CD4-positive, alpha-beta T cell (primary cell): ENCODE data around the gene TESMIN. TPM values are rescaled to one million over a fixed set of nuclear protein-coding genes. Genes with fewer than 3 reads are reported as not detected.

Experiments
- ATAC-seq: fragments of 200-7000 bp; cut with Tn5 transposase; one replicate; pipeline ENCODE4 v1.10.0; 2022; ENCODE audit warnings: mild to moderate bottlenecking; ENCODE audit not compliant: poor library complexity
- CTCF ChIA-PET: fragments of 350-600 bp; sonication (Branson Sonifier 250); formaldehyde crosslinking; loops from one replicate; lab custom pipeline; 2021; ENCODE audit warnings: antibody characterized with exemption, inconsistent platforms; lab: Charles Lee
- POLR2A ChIA-PET: fragments of 350-600 bp; sonication (Branson Sonifier 250); formaldehyde crosslinking; loops from one replicate; lab custom pipeline; 2021; ENCODE audit warnings: antibody characterized with exemption, inconsistent platforms; lab: Charles Lee
- DNase-seq, 14 experiments: peaks; one replicate each; pipeline ENCODE4 v3.0.0-alpha.2; 2013 to 2020; ENCODE audit warnings: mixed read lengths in 2 of 14
- H3K27ac ChIP-seq, 2 donors: one replicate each; pipeline versions ENCODE4 v1.5.1 to v1.7.0; 2013; ENCODE audit warnings: low read length in 2 of 2, low read depth in 1 of 2, mild to moderate bottlenecking in 1 of 2
- H3K27me3 ChIP-seq, 2 experiments: 1 replicate in 1 of 2; 2 replicates in 1 of 2; pipeline versions ENCODE4 v1.6.1 to v1.7.0; 2013; ENCODE audit warnings: low read length in 2 of 2, control low read depth in 1 of 2, mild to moderate bottlenecking in 1 of 2, moderate library complexity in 1 of 2; ENCODE audit not compliant: insufficient read depth in 2 of 2, control insufficient read depth in 1 of 2
- H3K36me3 ChIP-seq: one replicate; pipeline ENCODE4 v1.6.1; 2013; ENCODE audit warnings: low read length, control low read depth; ENCODE audit not compliant: insufficient read depth
- H3K4me1 ChIP-seq: one replicate; pipeline ENCODE4 v1.6.1; 2013; ENCODE audit warnings: low read length, control low read depth; ENCODE audit not compliant: insufficient read depth
- H3K4me3 ChIP-seq: one replicate; pipeline ENCODE4 v1.5.1; 2013; ENCODE audit warnings: mild to moderate bottlenecking, low read length, moderate library complexity
- H3K9me3 ChIP-seq, 2 experiments: 1 replicate in 1 of 2; 2 replicates in 1 of 2; pipeline versions ENCODE4 v1.6.1 to v1.7.0; 2013; ENCODE audit warnings: low read length in 2 of 2, mild to moderate bottlenecking in 2 of 2, control low read depth in 1 of 2, moderate library complexity in 1 of 2; ENCODE audit not compliant: control insufficient read depth in 1 of 2, insufficient read depth in 1 of 2
- H3K27ac Mint-ChIP-seq: one replicate; pipeline ENCODE4 v1.8.0; 2020; ENCODE audit warnings: mixed read lengths
- H3K27me3 Mint-ChIP-seq: one replicate; pipeline ENCODE4 v1.8.0; 2021; ENCODE audit warnings: mixed read lengths
- H3K36me3 Mint-ChIP-seq: one replicate; pipeline ENCODE4 v1.8.0; 2021; ENCODE audit warnings: low read depth, mixed read lengths
- H3K4me1 Mint-ChIP-seq: one replicate; pipeline ENCODE4 v1.8.0; 2021; ENCODE audit warnings: low read depth, mixed read lengths
- H3K4me3 Mint-ChIP-seq: one replicate; pipeline ENCODE4 v1.8.0; 2020; ENCODE audit warnings: mild to moderate bottlenecking, mixed read lengths
- H3K9me3 Mint-ChIP-seq: one replicate; pipeline ENCODE4 v1.8.0; 2020; ENCODE audit warnings: mixed read lengths
- intact Hi-C, 2 experiments: fragments of 100-400 bp; cut with DNase I in 1 of 2; cut with micrococcal nuclease in 1 of 2; formaldehyde crosslinking; loops; one replicate each; pipeline versions ENCODE4 v1.15.1 to v1.9.0; 2023 to 2025; cut with DNase I, micrococcal nuclease
- total RNA-seq, 174 experiments: library from RNA in 2 of 174; stranded (reverse) in 2 of 174; gene quantifications; one replicate each; pipeline ENCODE4 v1.2.3 and lab custom pipeline; 2021 to 2026
- TF ChIP-seq, protein P1 (sequence below): fragments of 200-600 bp; IDR thresholded peaks from one replicate; pipeline ENCODE4 v1.8.0; 2022; ENCODE audit warnings: antibody characterized with exemption, mild to moderate bottlenecking

Gene TESMIN
- total RNA-seq, 2 experiments from 2014 or later: 3.7 to 4.3 TPM

DNA sequence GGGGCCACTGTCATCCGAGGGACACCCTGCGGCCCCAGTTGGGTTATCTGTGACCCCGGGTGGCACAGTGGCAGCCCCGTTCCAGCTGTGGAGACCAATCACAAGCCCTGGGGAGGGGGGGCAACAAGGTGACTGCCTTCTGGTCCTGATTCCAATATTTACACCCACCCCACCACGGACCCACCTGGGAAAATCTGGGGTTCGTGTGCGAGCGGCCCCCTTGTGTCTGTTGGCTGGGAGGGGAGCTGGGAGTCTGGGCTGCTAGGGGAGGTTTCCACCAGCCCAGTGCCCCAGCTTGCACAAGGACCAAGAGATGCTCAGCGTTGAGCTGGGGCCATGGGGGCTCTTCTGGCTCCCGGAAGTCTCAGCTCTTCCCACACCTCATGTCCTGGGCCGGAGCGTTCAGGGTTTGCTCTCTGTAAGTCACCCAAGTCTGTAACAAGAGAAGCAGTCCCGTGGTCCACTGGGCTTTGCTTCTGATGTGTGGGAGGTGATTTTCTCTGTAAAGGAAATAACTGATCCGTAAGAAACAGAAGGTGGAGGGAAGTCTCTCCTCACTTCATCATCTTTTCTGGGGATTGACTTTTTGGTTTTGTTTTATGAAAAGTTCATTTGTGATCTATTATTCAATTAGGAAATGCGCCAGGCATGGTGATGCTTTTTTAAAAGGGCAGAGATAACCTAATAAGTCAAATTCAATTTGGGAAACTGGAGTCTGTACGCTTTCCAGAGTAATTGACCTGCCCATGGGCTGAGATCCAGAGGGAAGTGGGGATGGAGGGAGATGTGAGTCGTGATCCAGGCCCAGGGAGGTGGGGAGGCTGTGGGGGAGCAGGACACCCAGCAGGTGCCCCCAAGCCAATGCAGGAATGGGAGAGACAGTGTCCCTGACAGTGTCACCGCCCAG, 89.4 kb downstream of the TESMIN start:
- Mint-ChIP-seq H3K27ac (no peak overlapping the region), H3K27me3 (no peaks in the 10 kb centered on the region), H3K4me1 (no peaks in the 10 kb centered on the region), H3K36me3 (no peaks in the 10 kb centered on the region), H3K4me3 (no peak overlapping the region), H3K9me3 (no peaks in the 10 kb centered on the region)
- Histone ChIP-seq H3K27me3 (peaks cover 0 to 2% of the 10 kb centered on the region in 2 experiments), H3K36me3 (no peaks in the 10 kb centered on the region), H3K27ac (no peak overlapping the region), H3K4me3 (no peak overlapping the region), H3K9me3 (peaks cover 0 to 5% of the 10 kb centered on the region in 2 experiments), H3K4me1 (no peaks in the 10 kb centered on the region)
- ChIA-PET CTCF (no interaction called here), POLR2A (no interaction called here)
- DNase-seq: peak in 1 of 14 experiments; percentile 6
- TF ChIP-seq, protein P1, sequence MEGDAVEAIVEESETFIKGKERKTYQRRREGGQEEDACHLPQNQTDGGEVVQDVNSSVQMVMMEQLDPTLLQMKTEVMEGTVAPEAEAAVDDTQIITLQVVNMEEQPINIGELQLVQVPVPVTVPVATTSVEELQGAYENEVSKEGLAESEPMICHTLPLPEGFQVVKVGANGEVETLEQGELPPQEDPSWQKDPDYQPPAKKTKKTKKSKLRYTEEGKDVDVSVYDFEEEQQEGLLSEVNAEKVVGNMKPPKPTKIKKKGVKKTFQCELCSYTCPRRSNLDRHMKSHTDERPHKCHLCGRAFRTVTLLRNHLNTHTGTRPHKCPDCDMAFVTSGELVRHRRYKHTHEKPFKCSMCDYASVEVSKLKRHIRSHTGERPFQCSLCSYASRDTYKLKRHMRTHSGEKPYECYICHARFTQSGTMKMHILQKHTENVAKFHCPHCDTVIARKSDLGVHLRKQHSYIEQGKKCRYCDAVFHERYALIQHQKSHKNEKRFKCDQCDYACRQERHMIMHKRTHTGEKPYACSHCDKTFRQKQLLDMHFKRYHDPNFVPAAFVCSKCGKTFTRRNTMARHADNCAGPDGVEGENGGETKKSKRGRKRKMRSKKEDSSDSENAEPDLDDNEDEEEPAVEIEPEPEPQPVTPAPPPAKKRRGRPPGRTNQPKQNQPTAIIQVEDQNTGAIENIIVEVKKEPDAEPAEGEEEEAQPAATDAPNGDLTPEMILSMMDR: no peak
- ATAC-seq: no peak
- intact Hi-C loops: no loop called here

DNA sequence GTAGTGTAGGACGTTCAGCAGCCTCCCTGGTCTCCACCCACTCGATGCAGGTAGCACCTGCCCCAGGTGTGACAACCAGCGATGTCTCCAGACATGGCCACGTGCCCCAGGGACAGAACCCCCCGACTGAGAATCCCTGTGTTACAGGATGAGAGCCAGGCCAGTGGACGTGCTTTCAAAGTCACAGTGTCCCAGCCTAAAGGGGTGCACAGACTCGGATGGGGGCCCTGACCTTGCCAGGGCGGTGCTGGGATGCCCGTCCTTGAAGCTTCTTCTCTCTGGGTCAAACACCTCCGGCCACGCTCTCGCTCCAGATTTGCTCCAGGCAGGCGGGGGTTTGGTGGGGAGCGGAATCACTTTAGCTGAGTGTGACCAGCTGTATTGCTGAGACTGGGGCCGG, 90.3 kb downstream of the TESMIN start:
- Mint-ChIP-seq H3K4me3 (no peak overlapping the region), H3K4me1 (no peaks in the 10 kb centered on the region), H3K27me3 (peaks cover 4% of the 10 kb centered on the region), H3K27ac (no peak overlapping the region), H3K36me3 (no peaks in the 10 kb centered on the region), H3K9me3 (no peaks in the 10 kb centered on the region)
- H3K4me1 ChIP-seq: no peaks in the 10 kb centered on the region
- DNase-seq (no peak), ATAC-seq (no peak)
- H3K9me3 ChIP-seq: peaks cover 0 to 5% of the 10 kb centered on the region in 2 experiments
- ChIA-PET POLR2A (no interaction called here), CTCF (no interaction called here)
- H3K36me3 ChIP-seq: no peaks in the 10 kb centered on the region
- H3K27ac ChIP-seq: no peak overlapping the region
- H3K27me3 ChIP-seq: peaks cover 0 to 2% of the 10 kb centered on the region in 2 experiments
- H3K4me3 ChIP-seq: no peak overlapping the region
- intact Hi-C loops: no loop called here
- TF ChIP-seq, protein P1: no peak

DNA sequence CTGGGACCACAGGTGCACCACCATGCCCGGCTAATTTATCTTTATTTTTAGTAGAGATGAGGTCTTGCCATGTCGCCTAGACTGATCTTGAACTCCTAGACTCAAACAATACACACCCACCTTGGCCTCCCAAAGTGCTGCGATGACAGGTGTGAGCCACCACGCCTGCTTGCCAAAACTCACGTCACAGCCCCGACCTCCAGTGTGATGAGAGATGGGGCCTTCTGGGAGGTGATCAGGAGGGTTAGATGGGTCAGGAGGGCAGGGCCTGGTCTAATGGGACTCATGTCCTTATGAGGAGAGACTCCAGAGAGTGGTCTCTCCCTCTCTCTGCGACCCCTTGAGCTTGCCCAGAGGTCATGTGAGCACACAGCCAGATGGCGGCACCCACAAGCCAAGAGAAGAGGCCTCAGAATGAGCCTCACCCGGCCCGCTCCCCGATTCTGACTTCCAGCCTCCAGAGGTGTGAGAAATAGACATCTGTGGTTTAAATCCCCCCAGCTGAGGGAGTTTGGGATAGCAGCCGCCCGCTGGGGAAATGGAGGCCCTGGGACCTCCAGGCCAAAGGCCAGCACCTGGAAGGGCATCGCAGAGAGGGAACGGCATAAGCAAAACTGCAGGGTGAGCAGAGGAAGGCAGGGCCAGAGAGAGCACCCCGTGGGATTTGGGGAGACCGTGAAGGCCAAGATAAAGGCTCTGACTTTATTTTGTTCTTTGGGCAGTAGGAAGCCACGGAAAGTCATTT, 91.1 kb downstream of the TESMIN start:
- ATAC-seq (no peak), DNase-seq (peak in 1 of 14 experiments; percentile 4)
- ChIA-PET POLR2A (no interaction called here), CTCF (no interaction called here)
- Histone ChIP-seq H3K27ac (no peak overlapping the region), H3K27me3 (peaks cover 0 to 2% of the 10 kb centered on the region in 2 experiments), H3K36me3 (no peaks in the 10 kb centered on the region), H3K4me1 (no peaks in the 10 kb centered on the region), H3K9me3 (peaks cover 0 to 11% of the 10 kb centered on the region in 2 experiments), H3K4me3 (no peak overlapping the region)
- no peak overlapping the region for H3K27ac Mint-ChIP-seq
- TF ChIP-seq, protein P1: no peak
- H3K36me3 Mint-ChIP-seq: no peaks in the 10 kb centered on the region
- H3K4me3 Mint-ChIP-seq: no peak overlapping the region
- H3K4me1 Mint-ChIP-seq: no peaks in the 10 kb centered on the region
- intact Hi-C loops: no loop called here
- peaks cover 8% of the 10 kb centered on the region for H3K27me3 Mint-ChIP-seq
- H3K9me3 Mint-ChIP-seq: no peaks in the 10 kb centered on the region
